ENCODE measurements around the gene VAMP3.

Gene VAMP3

DNA sequence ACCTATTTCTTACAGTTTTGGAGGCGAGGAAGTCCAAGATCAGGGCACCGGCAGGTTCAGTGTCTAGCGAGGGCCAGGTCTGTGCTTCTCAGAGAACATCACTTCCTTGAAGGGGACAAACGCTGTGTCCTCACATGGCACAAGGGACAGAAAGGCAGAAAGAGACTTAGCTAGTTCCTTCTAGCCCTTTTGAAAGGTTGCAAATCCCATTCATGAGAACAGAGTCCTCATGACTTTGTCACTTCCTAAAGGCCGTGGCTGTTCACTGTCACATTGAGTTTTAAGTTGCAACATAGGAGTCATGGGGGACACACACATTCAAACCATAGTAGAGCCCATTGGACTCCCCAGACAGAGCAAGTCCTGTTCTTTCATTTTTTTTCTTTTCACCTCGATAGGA, 40.4 kb downstream of the VAMP3 start:
- TF ChIP-seq, protein P1, sequence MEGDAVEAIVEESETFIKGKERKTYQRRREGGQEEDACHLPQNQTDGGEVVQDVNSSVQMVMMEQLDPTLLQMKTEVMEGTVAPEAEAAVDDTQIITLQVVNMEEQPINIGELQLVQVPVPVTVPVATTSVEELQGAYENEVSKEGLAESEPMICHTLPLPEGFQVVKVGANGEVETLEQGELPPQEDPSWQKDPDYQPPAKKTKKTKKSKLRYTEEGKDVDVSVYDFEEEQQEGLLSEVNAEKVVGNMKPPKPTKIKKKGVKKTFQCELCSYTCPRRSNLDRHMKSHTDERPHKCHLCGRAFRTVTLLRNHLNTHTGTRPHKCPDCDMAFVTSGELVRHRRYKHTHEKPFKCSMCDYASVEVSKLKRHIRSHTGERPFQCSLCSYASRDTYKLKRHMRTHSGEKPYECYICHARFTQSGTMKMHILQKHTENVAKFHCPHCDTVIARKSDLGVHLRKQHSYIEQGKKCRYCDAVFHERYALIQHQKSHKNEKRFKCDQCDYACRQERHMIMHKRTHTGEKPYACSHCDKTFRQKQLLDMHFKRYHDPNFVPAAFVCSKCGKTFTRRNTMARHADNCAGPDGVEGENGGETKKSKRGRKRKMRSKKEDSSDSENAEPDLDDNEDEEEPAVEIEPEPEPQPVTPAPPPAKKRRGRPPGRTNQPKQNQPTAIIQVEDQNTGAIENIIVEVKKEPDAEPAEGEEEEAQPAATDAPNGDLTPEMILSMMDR (IDR thresholded peaks at IDR 0.05; ENCODE audit: low read depth, low read length, poor library complexity, severe bottlenecking), result no peak
- TF ChIP-seq EZH2phosphoT487 (IDR thresholded peaks at IDR 0.05; ENCODE audit: borderline replicate concordance, low read length), result no peak
- H4K20me1 ChIP-seq (ENCODE audit: control insufficient read depth, insufficient read depth, low read depth, low read length), result no peaks in the 10 kb centered on the region
- no peaks in the 10 kb centered on the region for H3K4me1 ChIP-seq (ENCODE audit: control insufficient read depth, low read length)
- no peak overlapping the region for H3K4me3 ChIP-seq (ENCODE audit: low read length)
- no peak overlapping the region for H3K27ac ChIP-seq (ENCODE audit: low read depth, low read length)
- H3K4me2 ChIP-seq (ENCODE audit: low read length), result no peak overlapping the region
- peaks cover 6% of the 10 kb centered on the region for H3K79me2 ChIP-seq (ENCODE audit: control insufficient read depth, low read length)
- no peaks in the 10 kb centered on the region for H3K27me3 ChIP-seq (ENCODE audit: control insufficient read depth, low read length)
- H3F3A ChIP-seq (ENCODE audit: control insufficient read depth, insufficient read depth), result no peaks in the 10 kb centered on the region
- no peaks in the 10 kb centered on the region for H3K9me3 ChIP-seq (ENCODE audit: control insufficient read depth, insufficient read depth, low read length)
- H3K9me2 ChIP-seq (replicated peaks; ENCODE audit: control insufficient read depth, low read length), result no peaks in the 10 kb centered on the region
- H3K36me3 ChIP-seq (ENCODE audit: control insufficient read depth, low read length), result no peaks in the 10 kb centered on the region; the same call in 1 of the 2 replicates

- Histone ChIP-seq H3K4me2 (ENCODE audit: low read length) (no peak overlapping the region), H3K27me3 (ENCODE audit: control insufficient read depth, low read length) (no peaks in the 10 kb centered on the region), H3F3A (ENCODE audit: control insufficient read depth, insufficient read depth) (no peaks in the 10 kb centered on the region), H4K20me1 (ENCODE audit: control insufficient read depth, insufficient read depth, low read depth, low read length) (no peaks in the 10 kb centered on the region), H3K4me3 (ENCODE audit: low read length) (no peak overlapping the region), H3K9me2 (replicated peaks; ENCODE audit: control insufficient read depth, low read length) (no peaks in the 10 kb centered on the region), H3K9me3 (ENCODE audit: control insufficient read depth, insufficient read depth, low read length) (no peaks in the 10 kb centered on the region), H3K4me1 (ENCODE audit: control insufficient read depth, low read length) (no peaks in the 10 kb centered on the region), H3K79me2 (ENCODE audit: control insufficient read depth, low read length) (peaks cover 6% of the 10 kb centered on the region), H3K36me3 (ENCODE audit: control insufficient read depth, low read length) (no peaks in the 10 kb centered on the region), H3K27ac (ENCODE audit: low read depth, low read length) (no peak overlapping the region)
- TF ChIP-seq EZH2phosphoT487 (IDR thresholded peaks at IDR 0.05; ENCODE audit: borderline replicate concordance, low read length), result no peak
- TF ChIP-seq, protein P1 (IDR thresholded peaks at IDR 0.05; ENCODE audit: low read depth, low read length, poor library complexity, severe bottlenecking), result no peak
Measured at GRCh38 chr1:7813677-7814373, 42.7 kb downstream of the VAMP3 start.

DNA sequence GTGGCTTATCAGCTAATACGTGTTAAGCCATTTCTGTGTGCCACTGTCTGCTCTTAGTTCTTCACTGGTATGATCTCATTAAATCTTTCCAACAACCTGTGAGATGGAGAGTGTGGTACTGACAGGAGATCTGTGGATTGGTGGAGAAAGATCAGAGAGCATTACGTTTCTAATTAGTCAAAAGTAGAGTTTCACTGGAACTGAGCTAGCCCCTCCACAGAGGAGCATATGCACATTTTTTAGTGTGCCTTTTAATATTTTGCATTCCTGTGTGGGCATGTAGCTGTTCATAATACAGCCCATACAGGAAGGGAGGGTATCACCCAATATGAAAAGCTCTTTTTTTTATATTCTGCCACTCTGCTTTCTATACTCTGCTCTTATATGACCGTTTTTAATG, 50.2 kb downstream of the VAMP3 start:
- no peaks in the 10 kb centered on the region for H3K9me2 ChIP-seq (replicated peaks; ENCODE audit: control insufficient read depth, low read length)
- H3K4me3 ChIP-seq (ENCODE audit: low read length), result no peak overlapping the region
- H3K4me1 ChIP-seq (ENCODE audit: control insufficient read depth, low read length), result no peaks in the 10 kb centered on the region
- no peaks in the 10 kb centered on the region for H3K9me3 ChIP-seq (ENCODE audit: control insufficient read depth, insufficient read depth, low read length)
- H3K4me2 ChIP-seq (ENCODE audit: low read length), result no peak overlapping the region
- no peak overlapping the region for H3K27ac ChIP-seq (ENCODE audit: low read depth, low read length)
- TF ChIP-seq, protein P1 (IDR thresholded peaks at IDR 0.05; ENCODE audit: low read depth, low read length, poor library complexity, severe bottlenecking), result no peak
- H3K27me3 ChIP-seq (ENCODE audit: control insufficient read depth, low read length), result no peaks in the 10 kb centered on the region
- H3K36me3 ChIP-seq (ENCODE audit: control insufficient read depth, low read length), result peaks cover 4% of the 10 kb centered on the region; the same call in 1 of the 2 replicates
- H3F3A ChIP-seq (ENCODE audit: control insufficient read depth, insufficient read depth), result no peaks in the 10 kb centered on the region
- peaks cover 16% of the 10 kb centered on the region for H3K79me2 ChIP-seq (ENCODE audit: control insufficient read depth, low read length)
- no peaks in the 10 kb centered on the region for H4K20me1 ChIP-seq (ENCODE audit: control insufficient read depth, insufficient read depth, low read depth, low read length)

All from DOHH2 (cell line).